Ishikawa (cell line): Measurements from ENCODE around the gene CCM2.

ENCODE experiments used
- CEBPB ChIP-seq: IDR thresholded peaks from 2 replicates; pipeline ENCODE4 v1.6.1; 2012
- CREB1 ChIP-seq: IDR thresholded peaks from 2 replicates; pipeline ENCODE4 v1.6.1; 2012; ENCODE audit warnings: low read depth
- EGR1 ChIP-seq: IDR thresholded peaks from 2 replicates; pipeline ENCODE4 v1.6.1; 2012
- EP300 ChIP-seq: IDR thresholded peaks from 2 replicates; pipeline ENCODE4 v1.6.1; 2012; ENCODE audit warnings: borderline replicate concordance
- FOXM1 ChIP-seq: IDR thresholded peaks from 2 replicates; pipeline ENCODE4 v1.6.1; 2012; ENCODE audit warnings: low read depth, borderline replicate concordance
- NFIC ChIP-seq: IDR thresholded peaks from 2 replicates; pipeline ENCODE4 v1.6.1; 2012
- RAD21 ChIP-seq: IDR thresholded peaks from 2 replicates; pipeline ENCODE4 v1.6.1; 2012; ENCODE audit warnings: low read depth
- TAF1 ChIP-seq: IDR thresholded peaks from 2 replicates; pipeline ENCODE4 v1.6.1; 2012; ENCODE audit warnings: low read depth, mild to moderate bottlenecking
- TCF12 ChIP-seq: IDR thresholded peaks from 2 replicates; pipeline ENCODE4 v1.6.1; 2012; ENCODE audit warnings: low read depth
- TEAD4 ChIP-seq: IDR thresholded peaks from 2 replicates; pipeline ENCODE4 v1.6.1; 2012
- YY1 ChIP-seq: IDR thresholded peaks from 2 replicates; pipeline ENCODE4 v1.6.1; 2012; ENCODE audit warnings: low read depth
- ZBTB7A ChIP-seq: IDR thresholded peaks from 2 replicates; pipeline ENCODE4 v1.6.1; 2012; ENCODE audit warnings: low read depth
- TF ChIP-seq, protein P1 (sequence below): IDR thresholded peaks from 2 replicates; pipeline ENCODE4 v1.6.1; 2012
- TF ChIP-seq, protein P2 (sequence below): IDR thresholded peaks from 2 replicates; pipeline ENCODE4 v1.6.1; 2012
- TF ChIP-seq, protein P3 (sequence below): IDR thresholded peaks from 2 replicates; pipeline ENCODE4 v1.6.1; 2012; ENCODE audit warnings: low read depth, mild to moderate bottlenecking

CCM2 gene

DNA sequence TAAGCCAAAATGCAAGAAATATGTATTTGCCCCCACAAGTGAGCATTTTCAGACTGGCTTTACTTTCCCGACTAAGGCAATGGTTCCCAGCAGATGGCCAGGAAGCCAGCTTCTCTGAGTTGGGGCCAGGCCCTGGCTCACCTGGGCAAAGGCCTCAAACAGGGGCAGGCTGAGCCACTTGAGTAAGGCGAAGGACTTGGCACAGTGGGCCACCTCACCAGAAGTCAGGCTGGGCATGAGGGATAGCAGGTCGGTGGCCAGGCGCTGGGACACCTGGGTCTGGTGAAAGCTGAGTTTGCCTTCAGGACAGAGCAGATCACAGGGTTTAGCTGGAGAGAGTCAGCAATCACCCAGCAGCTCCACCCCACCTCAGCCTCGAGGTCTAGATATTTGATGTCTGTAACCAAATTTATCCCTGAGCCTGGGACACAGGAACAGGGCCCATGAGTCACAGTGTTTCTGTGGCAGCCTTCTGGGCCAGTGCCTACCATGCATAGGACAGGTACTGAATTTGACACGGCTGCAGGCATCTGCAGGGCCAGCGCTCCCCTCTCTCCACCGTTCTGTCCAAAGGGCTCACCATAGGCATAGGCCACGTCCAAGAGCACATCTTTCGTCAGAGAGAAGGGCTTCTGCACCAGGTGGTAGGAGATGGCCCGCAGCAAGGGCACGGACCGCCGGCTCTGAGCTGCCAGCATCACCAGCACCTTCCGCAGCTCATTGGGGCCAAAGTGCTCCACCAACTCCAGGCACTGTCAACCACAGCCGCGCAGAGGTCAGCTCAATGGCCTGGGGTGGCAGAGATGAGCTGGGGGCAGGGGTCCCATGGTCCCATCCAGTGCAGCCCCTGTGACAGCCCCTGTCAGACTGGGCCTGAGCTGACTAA is 104.2 kb downstream of the CCM2 start:
- TF ChIP-seq FOXM1: no peak
- TF ChIP-seq CEBPB: no peak
- no peak for TF ChIP-seq RAD21
- TF ChIP-seq NFIC: no peak
- TF ChIP-seq, protein P1, sequence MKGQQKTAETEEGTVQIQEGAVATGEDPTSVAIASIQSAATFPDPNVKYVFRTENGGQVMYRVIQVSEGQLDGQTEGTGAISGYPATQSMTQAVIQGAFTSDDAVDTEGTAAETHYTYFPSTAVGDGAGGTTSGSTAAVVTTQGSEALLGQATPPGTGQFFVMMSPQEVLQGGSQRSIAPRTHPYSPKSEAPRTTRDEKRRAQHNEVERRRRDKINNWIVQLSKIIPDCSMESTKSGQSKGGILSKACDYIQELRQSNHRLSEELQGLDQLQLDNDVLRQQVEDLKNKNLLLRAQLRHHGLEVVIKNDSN: no peak
- TF ChIP-seq, protein P2, sequence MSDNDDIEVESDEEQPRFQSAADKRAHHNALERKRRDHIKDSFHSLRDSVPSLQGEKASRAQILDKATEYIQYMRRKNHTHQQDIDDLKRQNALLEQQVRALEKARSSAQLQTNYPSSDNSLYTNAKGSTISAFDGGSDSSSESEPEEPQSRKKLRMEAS: no peak
- TF ChIP-seq TEAD4: no peak
- TF ChIP-seq, protein P3, sequence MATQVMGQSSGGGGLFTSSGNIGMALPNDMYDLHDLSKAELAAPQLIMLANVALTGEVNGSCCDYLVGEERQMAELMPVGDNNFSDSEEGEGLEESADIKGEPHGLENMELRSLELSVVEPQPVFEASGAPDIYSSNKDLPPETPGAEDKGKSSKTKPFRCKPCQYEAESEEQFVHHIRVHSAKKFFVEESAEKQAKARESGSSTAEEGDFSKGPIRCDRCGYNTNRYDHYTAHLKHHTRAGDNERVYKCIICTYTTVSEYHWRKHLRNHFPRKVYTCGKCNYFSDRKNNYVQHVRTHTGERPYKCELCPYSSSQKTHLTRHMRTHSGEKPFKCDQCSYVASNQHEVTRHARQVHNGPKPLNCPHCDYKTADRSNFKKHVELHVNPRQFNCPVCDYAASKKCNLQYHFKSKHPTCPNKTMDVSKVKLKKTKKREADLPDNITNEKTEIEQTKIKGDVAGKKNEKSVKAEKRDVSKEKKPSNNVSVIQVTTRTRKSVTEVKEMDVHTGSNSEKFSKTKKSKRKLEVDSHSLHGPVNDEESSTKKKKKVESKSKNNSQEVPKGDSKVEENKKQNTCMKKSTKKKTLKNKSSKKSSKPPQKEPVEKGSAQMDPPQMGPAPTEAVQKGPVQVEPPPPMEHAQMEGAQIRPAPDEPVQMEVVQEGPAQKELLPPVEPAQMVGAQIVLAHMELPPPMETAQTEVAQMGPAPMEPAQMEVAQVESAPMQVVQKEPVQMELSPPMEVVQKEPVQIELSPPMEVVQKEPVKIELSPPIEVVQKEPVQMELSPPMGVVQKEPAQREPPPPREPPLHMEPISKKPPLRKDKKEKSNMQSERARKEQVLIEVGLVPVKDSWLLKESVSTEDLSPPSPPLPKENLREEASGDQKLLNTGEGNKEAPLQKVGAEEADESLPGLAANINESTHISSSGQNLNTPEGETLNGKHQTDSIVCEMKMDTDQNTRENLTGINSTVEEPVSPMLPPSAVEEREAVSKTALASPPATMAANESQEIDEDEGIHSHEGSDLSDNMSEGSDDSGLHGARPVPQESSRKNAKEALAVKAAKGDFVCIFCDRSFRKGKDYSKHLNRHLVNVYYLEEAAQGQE: no peak
- no peak for TF ChIP-seq EP300
- TF ChIP-seq ZBTB7A: no peak
- no peak for TF ChIP-seq TCF12
- no peak for TF ChIP-seq EGR1
- TF ChIP-seq TAF1: no peak
- TF ChIP-seq YY1: no peak
- TF ChIP-seq CREB1: no peak

DNA sequence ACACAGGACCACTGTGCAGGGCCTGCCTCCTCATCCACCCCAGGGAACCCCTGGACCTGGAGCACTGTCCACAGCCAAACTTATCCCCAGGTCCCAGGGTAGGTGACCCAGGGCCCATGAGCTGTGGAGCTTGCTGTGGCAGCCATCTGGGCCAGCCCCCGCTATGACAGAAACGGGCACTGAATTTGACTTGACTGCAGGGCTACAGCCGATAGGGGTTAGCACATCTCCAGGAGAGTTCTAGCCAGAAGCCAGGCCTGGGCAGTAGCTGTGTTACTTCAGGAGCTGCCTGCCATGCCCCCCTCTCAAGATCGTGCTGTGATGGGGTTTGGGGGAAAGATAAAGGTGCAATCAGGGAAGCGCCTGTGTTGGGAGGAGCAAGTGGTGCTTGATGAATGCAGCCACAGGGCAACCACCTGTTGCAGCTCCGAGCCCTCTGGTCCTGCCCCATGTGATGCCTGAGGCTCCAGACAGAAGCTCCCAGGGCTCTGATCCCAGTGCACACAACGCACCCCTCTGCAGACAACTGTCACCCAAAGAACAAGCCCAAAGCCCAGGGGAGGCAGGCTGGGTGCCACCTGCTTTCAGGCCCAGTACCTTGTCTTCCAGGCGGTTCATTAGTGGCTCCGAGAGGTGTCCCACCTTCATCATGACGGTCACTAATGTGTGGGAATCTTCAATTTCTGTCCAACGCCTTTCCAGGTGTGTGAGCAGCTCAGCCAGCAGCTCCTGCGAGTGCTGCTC is 105.0 kb downstream of the CCM2 start:
- TF ChIP-seq FOXM1 (no peak), ZBTB7A (no peak), CEBPB (no peak), TCF12 (no peak), CREB1 (no peak), EGR1 (no peak), YY1 (no peak), TEAD4 (no peak), TAF1 (no peak), NFIC (no peak), EP300 (no peak), RAD21 (no peak)
- TF ChIP-seq, protein P1: no peak
- TF ChIP-seq, protein P2: no peak
- TF ChIP-seq, protein P3: no peak

DNA sequence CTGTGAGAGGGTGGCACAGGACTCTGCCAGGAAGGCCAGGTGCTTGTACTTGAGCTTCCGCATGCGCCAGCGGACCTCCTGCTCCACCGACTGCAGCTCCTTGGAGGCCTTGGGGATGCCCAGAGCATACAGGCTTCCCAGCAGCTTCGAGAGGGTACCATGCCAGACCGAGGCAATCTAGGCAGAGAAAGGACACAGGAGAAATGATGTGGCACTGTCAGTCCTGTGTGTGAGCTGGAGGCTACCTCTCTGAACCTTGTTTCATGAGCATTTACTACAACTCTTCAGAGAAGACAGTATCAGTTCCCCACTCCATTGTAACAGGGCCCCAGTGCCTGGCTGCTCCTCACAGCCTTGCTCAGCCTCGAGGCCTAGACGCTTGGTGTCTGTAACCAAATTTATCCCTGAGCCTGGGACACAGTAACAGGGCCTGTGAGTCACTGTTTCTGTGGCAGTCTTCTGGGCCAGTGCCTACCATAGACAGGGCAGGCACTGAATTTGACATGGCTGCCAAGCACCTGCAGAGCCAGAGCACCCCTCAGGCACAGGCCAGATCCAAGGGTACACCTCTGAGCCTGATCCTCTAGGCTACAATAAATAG is 105.7 kb downstream of the CCM2 start:
- TF ChIP-seq CREB1: no peak
- no peak for TF ChIP-seq NFIC
- TF ChIP-seq, protein P2: no peak
- TF ChIP-seq FOXM1: no peak
- TF ChIP-seq TCF12: no peak
- no peak for TF ChIP-seq YY1
- TF ChIP-seq TAF1: no peak

DNA sequence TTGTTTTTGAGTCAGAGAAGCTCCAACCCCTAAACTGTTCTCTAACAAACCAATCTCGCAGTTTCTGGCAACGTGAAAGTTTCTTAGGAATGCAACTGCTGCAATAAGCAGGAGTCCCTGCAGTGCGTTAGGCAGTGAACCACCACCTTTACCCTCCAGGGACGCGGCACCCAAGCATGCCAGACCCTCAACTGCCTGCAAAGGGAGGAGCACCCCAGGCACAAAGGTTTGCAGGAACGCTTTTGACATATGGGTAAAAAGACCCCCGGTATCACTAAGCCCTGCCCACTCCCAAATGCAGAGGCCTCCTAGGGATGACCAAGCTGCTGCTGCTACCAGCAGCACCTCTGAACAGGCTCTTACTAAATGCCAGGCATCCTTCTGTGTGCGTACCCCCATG is 106.8 kb downstream of the CCM2 start:
- no peak for TF ChIP-seq TAF1
- TF ChIP-seq RAD21: no peak
- no peak for TF ChIP-seq NFIC
- no peak for TF ChIP-seq EGR1

DNA sequence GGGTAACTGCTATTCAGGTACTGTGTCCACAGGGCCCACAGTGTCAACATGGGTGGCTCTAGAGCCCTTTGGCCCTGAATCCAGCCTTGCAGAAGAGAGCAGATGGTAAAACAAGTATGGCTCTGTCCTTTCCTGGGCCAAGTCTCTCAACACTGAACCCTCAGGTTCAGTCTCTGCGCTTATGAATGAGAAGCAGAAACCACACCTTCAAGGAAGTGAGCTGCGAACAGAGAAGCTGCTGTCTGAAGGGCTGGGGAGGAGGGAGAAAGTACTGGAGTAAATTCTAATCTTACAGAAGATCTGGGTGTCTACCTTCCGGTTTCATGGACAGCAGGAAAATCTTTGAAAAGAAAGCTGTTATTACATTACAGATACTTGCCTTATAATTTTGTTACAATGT is 107.4 kb downstream of the CCM2 start:
- no peak for TF ChIP-seq FOXM1
- TF ChIP-seq YY1: no peak
- no peak for TF ChIP-seq CEBPB
- TF ChIP-seq TAF1: no peak
- TF ChIP-seq, protein P1: no peak
- TF ChIP-seq, protein P2: no peak
- TF ChIP-seq CREB1: no peak
- no peak for TF ChIP-seq NFIC
- no peak for TF ChIP-seq TCF12
- TF ChIP-seq TEAD4: no peak
- TF ChIP-seq ZBTB7A: no peak
- no peak for TF ChIP-seq EGR1
- TF ChIP-seq RAD21: no peak
- TF ChIP-seq, protein P3: no peak
- TF ChIP-seq EP300: no peak
